HG02981 (cell line): Measurements from ENCODE around the gene SCD.
A peak's percentile ranks its signal among the peaks of the same experiment; 100 is the strongest.

Experiments used
- ATAC-seq: cut with Tn5 transposase; IDR thresholded peaks from one replicate; pipeline ENCODE4 v1.9.1; 2021; ENCODE audit warnings: mild to moderate bottlenecking, moderate library complexity; ENCODE audit not compliant: unreplicated experiment

Gene SCD

GRCh38 chr10:100339236-100339635, 7.8 kb upstream of the SCD start:
- no peak for ATAC-seq

DNA sequence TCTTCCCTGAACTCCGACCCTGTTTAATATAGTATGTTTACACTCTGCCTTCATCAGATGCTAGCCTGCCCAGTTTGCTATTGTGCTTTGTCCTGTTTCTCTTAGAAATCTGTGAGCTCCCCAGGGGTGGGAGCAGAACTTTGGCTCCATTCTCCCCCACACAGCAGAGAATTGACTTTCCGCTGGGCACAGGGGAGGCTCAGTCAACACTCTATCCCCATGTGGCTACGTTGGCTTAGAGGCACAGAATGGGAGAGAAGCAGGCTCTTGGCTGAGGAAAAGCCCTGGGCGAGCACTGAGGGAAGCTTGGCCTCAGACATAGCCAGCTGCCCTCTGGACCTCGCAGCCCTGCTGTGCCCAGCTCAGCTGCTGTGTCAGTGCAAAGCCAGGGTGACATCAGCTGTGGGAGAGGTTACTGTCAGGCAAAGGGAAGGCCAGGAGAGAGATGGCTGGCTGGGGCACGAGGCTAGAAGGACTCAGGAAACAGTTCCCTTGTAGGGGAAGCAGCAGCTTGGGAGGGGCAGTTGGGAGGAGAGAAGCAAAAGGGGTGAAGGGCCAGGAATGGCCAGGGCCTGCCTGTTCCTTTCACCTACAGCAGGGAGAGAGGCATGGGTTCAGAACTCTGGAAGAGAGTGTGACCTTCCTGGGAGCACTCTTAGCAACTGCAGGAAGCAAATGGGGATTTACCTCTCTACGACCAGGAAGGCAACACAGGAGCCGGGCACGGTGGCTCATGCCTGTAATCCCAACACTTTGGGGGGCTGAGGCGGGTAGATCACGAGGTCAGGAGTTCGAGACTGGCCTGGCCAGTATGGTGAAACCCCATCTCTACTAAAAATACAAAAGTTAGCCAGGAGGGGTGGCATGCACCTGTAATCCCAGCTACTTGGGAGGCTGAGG, 5.8 kb upstream of the SCD start:
- ATAC-seq: no peak

GRCh38 chr10:100341953-100342626, 4.9 kb upstream of the SCD start:
- peak; percentile 26 for ATAC-seq

DNA sequence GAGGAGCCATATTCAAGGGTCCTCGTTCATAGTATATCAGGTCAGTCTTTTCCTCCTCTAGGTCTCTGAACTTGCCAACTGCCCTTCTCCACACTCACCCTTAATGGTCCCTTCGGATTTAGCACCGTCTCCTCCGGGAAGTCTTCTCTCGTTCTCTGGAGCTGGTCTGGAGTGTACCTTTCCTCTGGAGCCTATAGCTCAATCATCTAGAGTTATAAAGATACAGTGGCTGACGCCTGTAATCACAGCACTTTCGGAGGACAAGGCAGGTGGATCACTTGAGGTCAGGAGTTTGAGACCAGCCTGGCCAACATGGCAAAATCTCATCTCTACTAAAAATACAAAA, 4.4 kb upstream of the SCD start:
- ATAC-seq: no peak

DNA sequence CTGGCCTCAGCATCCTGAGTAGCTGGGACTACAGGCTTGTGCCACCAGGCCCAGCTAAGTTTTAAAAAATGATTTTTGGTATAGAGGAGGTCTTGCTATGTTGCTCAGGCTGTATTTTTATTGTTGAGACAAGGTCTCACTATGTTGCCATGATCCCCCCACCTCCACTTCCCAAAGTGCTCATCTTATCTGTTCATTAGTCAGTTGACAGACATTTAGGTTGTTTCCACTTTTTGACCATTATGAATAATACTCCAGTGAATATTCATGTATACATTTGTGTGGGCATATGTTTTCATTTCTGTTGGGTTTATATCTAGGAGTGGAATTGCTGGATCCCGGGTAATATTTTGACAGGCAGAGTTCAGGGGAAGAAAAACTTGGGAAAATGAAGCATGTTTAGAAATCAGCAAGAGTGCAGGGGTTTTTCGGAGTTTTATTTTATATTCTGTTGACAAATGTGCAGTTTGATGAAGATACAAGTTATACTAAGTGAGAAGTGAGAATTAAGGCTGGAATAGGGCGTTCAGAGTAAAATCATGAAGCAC, 2.7 kb upstream of the SCD start:
- no peak for ATAC-seq

DNA sequence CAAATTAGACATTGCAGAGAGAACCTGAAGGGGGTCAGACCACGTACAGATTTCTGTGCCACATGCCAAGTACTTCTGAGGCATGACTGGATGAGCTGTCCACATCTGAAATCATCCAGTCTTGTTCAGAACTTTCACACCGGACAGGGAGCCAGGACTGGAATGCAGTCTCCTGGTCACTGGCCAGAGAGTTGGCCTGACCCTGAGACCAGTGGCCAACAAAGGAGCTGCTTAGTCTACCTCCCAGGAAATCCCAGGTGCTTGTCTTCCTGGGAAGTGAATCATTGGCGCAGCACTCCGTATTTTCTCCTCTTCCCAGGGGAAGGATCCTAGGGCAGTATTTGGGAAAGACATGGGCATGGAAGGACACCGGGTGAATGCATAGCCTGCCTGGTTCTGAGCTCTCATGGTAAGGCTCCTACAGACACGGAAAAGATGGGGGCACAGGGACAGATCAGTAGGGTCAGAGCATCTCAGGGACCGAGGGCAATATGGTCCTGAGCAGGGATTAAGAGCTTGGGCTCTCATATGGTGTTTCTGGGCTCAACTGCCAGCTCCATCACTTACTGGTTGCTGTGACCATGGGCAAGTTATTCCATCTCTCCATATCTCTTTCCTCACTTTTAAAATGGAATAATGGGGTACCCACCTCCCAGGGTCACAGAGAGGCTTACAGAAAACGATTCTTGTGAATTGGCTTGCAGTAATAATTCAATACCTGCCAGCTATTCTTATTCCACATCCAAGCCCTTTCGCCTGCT, 1.3 kb upstream of the SCD start:
- no peak for ATAC-seq

DNA sequence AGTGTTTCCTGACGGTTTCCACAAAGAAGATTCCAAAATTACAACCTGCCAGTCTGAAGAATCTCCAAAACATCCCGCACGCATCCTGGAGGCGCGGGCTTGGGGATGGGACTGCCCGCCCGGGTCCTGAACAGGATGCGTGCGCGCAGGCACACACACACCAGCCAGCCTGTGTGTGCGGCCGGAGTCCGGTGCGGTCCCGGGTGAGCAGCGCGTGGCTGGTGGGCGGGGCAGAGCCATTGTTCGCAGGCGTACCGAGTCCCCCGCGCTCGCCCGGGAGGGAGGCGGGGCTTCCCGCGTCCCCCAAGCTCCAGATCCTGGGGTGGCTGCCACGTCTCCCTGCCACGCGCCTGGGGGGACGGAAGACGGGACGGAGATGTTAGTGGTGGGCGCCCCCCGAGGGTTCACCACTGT, 675 bp upstream of the SCD start:
- peak; percentile 37 for ATAC-seq

- ATAC-seq: no peak
Measured at GRCh38 chr10:100347568-100348195, 649 bp downstream of the SCD start.

- no peak for ATAC-seq
Measured at GRCh38 chr10:100348389-100348927, 1.4 kb downstream of the SCD start.

DNA sequence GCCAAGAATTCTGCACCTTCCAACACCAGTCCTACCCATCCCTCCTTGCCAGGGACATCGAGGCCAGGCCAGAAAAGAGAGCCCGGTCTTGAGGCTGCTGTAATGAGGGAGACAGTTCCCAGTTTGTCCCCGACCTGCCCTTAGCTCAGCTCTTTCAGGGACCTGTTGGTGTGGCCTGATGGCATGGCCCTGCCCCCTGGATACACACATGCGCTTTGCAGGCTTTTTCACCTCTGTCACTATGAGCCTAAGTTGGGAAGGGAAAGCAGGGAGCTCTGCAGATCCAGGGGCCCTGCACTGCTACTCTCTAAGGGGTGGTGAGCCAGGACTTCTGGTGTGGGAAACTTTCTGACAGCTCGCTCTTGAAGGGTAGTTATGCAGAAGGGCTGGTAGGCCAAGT, 2.1 kb downstream of the SCD start:
- no peak for ATAC-seq

GRCh38 chr10:100349672-100350071, 2.6 kb downstream of the SCD start:
- no peak for ATAC-seq

GRCh38 chr10:100350914-100351485, 4.0 kb downstream of the SCD start:
- no peak for ATAC-seq

GRCh38 chr10:100353770-100354485, 6.9 kb downstream of the SCD start:
- no peak for ATAC-seq

DNA sequence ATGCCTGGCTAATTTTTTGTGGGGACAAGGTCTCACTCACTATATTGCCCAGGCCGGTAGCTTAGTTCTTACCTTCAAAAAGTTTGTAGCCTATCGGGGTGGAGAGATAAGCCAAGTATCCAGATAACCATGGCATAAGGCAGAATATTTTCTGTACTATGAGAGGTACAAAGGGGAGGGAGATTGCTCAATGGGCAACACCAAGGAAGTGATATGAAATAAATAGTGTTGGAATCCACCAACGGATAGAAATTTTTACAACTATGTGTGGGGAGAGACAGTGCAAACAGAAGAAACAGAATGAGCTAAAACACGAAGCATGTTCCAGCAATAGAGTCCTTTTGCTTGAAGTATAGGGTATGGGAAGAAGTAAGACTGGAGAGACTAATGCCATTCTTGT, 8.1 kb downstream of the SCD start:
- no peak for ATAC-seq

- ATAC-seq: no peak
Measured at GRCh38 chr10:100356067-100357017, 9.3 kb downstream of the SCD start.

DNA sequence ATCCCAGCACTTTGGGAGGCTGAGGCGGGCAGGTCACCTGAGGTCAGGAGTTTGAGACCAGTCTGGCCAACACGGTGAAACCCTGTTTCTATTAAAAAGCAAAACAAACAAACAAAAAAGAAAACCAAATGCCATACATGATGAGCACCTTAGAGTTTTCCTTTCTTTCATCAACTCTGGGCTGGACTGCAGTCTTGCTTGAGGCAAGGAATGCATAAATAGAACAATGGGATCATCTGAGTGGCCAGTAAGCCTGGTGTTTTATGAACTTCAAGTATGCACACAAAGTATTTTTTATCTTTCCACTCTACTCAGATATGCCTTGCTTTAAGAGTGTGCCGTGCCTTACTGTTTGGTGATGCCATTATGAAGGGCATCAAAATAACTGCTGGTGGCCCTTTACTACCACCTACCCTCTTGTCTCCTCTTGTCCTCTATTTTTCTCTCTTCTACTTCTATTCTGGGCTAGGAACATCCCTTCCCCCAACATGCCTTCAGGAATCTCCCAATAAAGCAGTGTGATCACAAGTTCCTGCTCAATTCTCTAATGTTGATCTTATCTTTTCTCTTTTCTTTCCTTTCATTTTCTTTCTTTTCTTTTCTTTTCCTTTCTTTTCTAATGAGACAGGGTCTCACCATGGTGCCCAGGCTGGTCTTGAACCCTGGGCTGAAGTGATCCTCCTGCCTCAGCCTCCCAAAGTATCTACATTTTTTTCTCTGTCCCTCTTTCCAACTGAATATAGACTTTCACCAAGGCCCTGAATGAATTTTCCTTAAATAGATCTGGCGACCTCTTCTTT, 10.2 kb downstream of the SCD start:
- no peak for ATAC-seq

- ATAC-seq: no peak
Measured at GRCh38 chr10:100359030-100359432, 12.0 kb downstream of the SCD start.
